Measurements from ENCODE around the gene ARHGEF7.

The ARHGEF7 gene

GRCh38 chr13:111330066-111330610 lies 215.0 kb downstream of the ARHGEF7 start:
- no peak for DNase-seq

GRCh38 chr13:111335298-111335697 lies 220.2 kb downstream of the ARHGEF7 start:
- DNase-seq = no peak

- DNase-seq = no peak
Measured at GRCh38 chr13:111336666-111337065, 221.6 kb downstream of the ARHGEF7 start.

- DNase-seq = no peak
Measured at GRCh38 chr13:111337206-111337605, 222.1 kb downstream of the ARHGEF7 start.

DNA sequence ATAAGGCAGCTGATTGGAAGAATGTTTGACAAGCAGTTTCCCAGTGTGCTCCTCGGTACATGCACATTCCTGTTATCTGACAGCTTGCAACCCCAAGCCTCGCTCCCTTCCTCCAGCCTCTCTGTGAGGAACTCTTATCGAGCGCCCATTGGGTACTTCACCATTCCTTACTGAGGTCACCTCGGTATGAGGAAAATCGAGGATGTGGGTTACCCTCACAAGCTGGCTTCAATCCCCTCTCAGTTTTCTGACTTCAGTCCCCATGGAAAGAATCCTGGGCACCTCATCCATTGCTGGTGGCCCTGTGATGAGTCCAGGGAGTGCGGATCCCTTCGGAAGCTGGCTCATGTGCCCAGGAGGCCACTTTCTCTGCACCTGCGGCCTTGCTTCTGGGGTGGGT lies 222.6 kb downstream of the ARHGEF7 start:
- no peak for DNase-seq

GRCh38 chr13:111338841-111339240 lies 223.7 kb downstream of the ARHGEF7 start:
- no peak for DNase-seq

DNA sequence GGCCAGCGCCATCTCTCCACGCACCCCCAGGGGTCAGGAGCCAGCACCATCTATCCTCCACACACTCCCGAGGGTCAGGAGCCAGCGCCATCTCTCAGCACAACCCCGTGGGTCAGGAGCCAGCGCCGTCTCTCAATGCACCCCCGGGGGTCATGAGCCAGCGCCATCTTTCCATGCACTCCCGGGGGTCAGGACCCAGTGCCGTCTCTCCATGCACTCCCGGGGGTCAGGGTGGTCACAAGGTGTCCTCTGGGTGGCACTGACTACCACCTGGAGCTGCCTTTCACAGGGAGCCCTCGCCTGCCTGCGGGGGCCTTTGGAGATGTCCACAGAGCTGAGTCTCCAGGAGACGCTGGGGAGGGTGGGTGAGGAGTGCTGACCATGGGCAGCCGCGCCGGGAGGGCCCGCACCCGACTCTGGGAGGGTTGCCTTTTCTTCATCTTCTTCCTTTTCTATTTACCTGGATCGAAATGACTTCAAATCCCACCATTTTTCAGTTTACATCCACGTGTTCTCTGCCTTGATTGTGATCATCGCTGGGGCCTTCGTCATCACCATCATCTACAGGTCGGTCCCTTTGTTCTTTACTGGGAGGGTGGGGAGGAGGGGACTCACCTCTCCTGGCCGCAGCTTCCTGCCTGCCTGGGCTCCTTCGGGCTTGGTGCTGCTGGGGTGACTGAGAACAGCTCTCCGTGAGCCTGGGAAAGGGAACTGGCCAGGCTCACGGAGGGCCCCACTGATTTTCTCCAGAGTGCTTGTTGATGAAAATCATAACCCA lies 224.4 kb downstream of the ARHGEF7 start:
- no peak for DNase-seq

DNA sequence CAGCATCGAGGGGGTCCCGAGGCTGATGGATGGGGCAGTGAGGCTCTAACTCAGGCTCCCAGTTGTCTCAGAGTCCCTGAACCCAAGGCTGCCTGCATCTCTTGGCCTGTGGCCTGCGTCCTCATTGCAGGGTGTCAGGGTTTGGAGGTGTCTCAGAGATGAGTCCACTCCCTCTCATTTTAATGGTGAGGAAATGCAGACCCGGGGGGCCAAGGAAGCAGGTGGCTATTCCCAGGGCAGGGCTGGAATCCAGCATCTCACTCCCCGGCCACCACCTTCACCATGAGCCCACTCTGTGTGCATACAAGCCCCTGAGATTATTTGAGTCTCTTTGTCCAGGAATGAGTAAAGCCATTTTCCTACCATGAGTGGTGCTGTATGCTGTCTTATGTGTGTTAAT lies 226.8 kb downstream of the ARHGEF7 start:
- no peak for DNase-seq

DNA sequence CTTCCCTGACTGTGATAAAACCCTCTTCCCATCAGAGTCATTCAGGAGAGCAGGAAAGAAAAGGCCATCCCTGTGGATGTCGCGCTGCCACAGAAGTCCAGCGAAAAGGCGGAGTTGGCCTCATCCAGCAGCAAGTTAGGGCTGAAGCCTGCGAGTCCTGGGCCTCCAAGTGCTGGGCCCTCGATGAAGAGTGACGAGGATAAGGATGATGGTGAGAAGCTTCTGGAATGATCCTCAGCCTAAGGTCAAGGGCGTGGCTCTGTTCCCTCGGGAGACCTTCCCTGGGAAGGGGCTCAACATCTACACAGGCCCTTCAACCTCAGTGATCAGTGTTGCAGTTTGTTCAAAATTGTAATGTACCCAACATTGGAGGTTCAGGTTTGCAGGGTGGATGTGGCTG lies 227.6 kb downstream of the ARHGEF7 start:
- no peak for DNase-seq

DNA sequence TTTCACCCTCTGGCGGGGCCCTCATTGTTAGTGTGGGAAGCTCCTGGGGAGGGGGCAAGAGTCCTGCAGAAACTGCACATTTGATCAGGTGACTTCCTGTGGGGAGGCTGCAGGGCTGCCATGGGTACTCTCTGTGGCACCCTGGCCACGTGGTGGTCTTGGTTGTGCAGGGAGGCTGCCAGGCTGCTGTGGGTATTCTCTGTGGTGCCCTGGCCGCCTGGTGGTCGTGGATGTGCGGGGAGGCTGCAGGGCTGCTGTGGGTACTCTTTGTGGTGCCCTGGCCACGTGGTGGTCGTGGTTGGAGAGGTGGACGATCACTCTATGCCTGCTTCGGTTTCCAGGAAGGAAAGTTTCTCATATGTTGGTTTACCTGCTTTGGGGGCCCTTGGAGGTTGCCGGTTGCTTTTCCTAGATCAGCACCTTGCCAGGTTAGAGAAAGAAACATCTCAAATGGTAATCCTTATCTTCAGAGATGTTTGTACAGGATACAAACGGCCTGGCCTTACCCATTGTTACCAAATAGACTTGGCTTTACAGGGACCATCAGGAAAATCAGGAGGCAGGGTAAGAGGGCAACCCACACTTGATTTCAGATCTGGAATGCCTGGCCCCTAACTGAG lies 228.2 kb downstream of the ARHGEF7 start:
- DNase-seq = no peak

DNA sequence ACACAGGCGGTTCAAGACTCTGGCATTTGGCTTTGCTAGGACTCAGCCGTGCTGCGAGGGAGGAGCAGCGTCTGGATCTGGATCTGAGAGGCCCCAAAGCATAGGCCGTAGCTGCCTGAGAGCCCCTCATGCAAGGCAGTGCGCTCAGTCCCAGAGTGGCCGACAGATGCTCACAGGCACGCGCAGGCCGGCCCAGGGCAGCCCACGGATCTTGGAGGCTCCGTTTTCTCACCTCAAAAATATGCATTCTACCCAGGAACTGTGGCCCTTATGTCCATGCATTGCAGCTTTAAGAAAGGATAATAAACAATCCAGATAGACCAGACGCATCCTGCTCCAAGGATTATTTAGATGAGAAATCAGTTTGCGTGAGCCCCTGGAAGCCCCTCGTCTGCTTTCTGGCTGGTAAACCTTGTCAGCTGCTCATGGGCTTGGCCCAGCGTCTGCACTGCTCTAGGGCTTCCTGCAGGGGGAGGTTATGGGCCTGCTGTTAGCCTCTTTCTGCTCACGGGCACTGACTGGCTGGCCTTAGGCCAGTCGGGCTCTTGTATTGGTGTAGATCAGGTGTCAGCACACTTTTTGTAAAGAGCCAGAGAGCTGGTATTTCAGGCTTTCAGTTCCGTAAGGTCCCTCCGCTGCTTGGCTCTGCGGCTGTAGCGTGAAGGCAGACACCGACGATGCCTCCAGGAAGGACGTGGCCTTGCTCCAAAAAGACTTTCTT lies 229.5 kb downstream of the ARHGEF7 start:
- DNase-seq = no peak

GRCh38 chr13:111345682-111346081 lies 230.6 kb downstream of the ARHGEF7 start:
- DNase-seq = no peak

DNA sequence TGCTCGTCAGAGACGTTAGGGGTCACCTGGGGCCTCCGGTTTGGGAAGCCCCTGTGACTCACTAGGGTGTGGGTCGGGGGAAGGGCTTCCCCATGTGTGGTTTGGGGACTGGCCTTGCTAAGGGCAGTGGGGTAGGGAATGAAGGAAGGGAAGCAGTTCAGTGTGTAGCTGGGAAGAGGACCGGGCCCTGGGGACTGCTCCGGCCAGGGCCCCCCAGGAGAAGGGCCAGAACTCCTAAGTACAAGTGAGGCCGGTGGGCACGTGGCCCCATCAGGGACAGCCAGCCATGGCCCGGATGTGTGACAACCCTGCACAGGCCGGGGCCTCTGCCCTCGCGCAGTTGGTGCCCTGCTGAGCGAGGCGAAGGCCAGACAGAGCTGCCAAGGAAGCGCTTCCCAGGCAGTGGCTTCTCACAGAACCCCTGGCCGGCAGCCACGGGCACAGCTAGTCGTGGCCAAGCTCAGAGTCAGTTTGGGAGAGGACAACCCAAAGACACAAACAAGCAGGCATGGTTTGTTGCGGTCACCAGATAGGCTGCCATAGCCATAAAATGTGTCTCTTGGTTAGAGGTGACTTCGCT lies 231.1 kb downstream of the ARHGEF7 start:
- no peak for DNase-seq

- no peak for DNase-seq
Measured at GRCh38 chr13:111347438-111347837, 232.3 kb downstream of the ARHGEF7 start.

- no peak for DNase-seq
Measured at GRCh38 chr13:111353508-111353907, 238.4 kb downstream of the ARHGEF7 start.

GRCh38 chr13:111354789-111355188 lies 239.7 kb downstream of the ARHGEF7 start:
- no peak for DNase-seq

Data from NCI-H446 treated with DMSO at 0.1 percent for 48 hours (cell line).